BLaER1 (cell line): ENCODE data around the gene PRKCE.

ENCODE experiments used
- H3K27ac ChIP-seq: shearing (Covaris generic); formaldehyde crosslinking; 2 replicates; pipeline ENCODE4 v1.8.1; 2022
- H3K27me3 ChIP-seq: shearing (Covaris generic); formaldehyde crosslinking; 2 replicates; pipeline ENCODE4 v1.8.1; 2022
- H3K36me3 ChIP-seq: shearing (Covaris generic); formaldehyde crosslinking; 2 replicates; pipeline ENCODE4 v1.8.1; 2022
- H3K4me1 ChIP-seq: shearing (Covaris generic); formaldehyde crosslinking; 2 replicates; pipeline ENCODE4 v1.8.1; 2022
- H3K4me2 ChIP-seq: shearing (Covaris generic); formaldehyde crosslinking; 2 replicates; pipeline ENCODE4 v1.8.1; 2022
- H3K4me3 ChIP-seq: shearing (Covaris generic); formaldehyde crosslinking; 2 replicates; pipeline ENCODE4 v1.8.1; 2022
- H3K9ac ChIP-seq: shearing (Covaris generic); formaldehyde crosslinking; 2 replicates; pipeline ENCODE4 v1.8.1; 2022
- H3K9me3 ChIP-seq: shearing (Covaris generic); formaldehyde crosslinking; 2 replicates; pipeline ENCODE4 v1.8.1; 2022
- H4K20me1 ChIP-seq: shearing (Covaris generic); formaldehyde crosslinking; 2 replicates; pipeline ENCODE4 v1.8.1; 2022
- Cebpa-rat ChIP-seq: shearing (Covaris generic); IDR thresholded peaks from 2 replicates; pipeline ENCODE4 v1.8.1; 2022

Gene PRKCE

DNA sequence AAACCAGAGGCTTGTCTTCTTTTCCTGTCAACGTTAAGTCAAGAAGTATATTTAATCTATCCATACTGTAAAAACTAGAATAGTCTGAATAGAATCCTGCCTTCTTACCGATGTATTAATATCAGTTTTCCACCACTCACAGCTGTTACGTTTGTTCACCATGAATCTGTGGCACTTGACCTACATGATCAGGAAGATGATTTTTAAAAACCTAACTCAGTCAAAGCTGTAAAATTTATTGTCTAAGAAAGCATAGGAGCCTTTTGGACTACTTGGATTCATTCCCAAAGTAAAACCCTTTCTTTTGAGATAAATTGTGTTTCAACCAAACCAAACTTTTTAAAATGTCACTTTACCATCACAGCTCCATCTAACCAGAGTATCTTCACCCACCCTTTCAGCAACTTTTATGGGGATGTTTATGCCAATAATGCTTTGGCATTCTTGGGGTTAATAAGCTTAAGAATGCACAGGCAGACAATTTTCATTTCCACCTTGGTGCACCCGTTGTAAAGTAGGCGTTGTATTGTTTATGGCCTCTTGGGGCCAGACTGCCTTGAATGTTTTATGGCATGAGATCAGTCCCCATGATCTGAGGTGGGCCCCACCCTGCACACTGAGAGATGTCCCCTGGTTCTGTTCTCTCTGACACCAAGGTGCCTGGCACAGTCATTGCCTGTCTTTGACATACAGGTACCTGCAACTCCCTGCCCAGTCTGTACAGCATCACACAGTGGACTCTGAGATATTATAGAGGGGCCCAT is 469.5 kb downstream of the PRKCE start:
- no peak for TF ChIP-seq Cebpa-rat
- Histone ChIP-seq H3K4me2 (no peak overlapping the region), H3K4me1 (peaks cover 20% of the 10 kb centered on the region), H3K9me3 (no peaks in the 10 kb centered on the region), H3K4me3 (no peak overlapping the region), H3K36me3 (peaks cover 95% of the 10 kb centered on the region), H3K9ac (no peak overlapping the region), H3K27me3 (no peaks in the 10 kb centered on the region), H4K20me1 (peaks cover 27% of the 10 kb centered on the region; the same call in 1 of the 2 replicates), H3K27ac (no peak overlapping the region)

GRCh38 chr2:46122318-46122976 is 471.0 kb downstream of the PRKCE start:
- H3K4me1 ChIP-seq, result peaks cover 29% of the 10 kb centered on the region

DNA sequence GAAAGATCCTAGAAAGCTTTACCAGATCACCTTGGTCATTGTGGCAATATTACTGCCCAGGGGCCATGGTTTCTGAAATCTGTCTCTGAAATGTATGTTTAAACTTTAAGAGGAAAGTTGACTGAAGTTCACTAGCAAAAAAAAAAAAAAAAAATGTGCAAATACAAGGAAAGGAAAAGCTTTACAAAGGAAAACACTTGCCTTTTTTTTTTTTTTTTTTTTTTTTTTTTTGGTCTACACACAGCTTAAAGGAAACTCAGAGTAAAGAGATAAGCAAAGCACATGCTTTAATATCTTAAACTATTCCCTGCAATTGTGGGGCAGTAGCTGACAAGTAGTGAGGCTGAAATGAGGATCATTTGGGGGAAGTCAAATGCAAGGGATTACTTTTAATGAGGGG is 471.5 kb downstream of the PRKCE start:
- no peak overlapping the region for H3K4me3 ChIP-seq
- peaks cover 38% of the 10 kb centered on the region; the same call in 1 of the 2 replicates for H4K20me1 ChIP-seq
- H3K4me1 ChIP-seq, result peaks cover 28% of the 10 kb centered on the region
- no peaks in the 10 kb centered on the region for H3K27me3 ChIP-seq
- H3K9me3 ChIP-seq, result no peaks in the 10 kb centered on the region
- no peak overlapping the region for H3K27ac ChIP-seq
- TF ChIP-seq Cebpa-rat, result no peak
- H3K9ac ChIP-seq, result no peak overlapping the region
- no peak overlapping the region for H3K4me2 ChIP-seq
- peaks cover 93% of the 10 kb centered on the region for H3K36me3 ChIP-seq

More at GRCh38 chr2:46122318-46122976, 471.0 kb downstream of the PRKCE start:
- Histone ChIP-seq H3K9ac (no peak overlapping the region), H3K27me3 (no peaks in the 10 kb centered on the region), H4K20me1 (peaks cover 33% of the 10 kb centered on the region; the same call in 1 of the 2 replicates), H3K9me3 (no peaks in the 10 kb centered on the region), H3K27ac (no peak overlapping the region), H3K4me2 (no peak overlapping the region), H3K4me3 (no peak overlapping the region), H3K36me3 (peaks cover 94% of the 10 kb centered on the region)
- no peak for TF ChIP-seq Cebpa-rat

GRCh38 chr2:46125798-46126197 is 474.3 kb downstream of the PRKCE start:
- Histone ChIP-seq H3K27ac (no peak overlapping the region), H3K9me3 (no peaks in the 10 kb centered on the region), H3K9ac (no peak overlapping the region), H3K36me3 (peaks cover 88% of the 10 kb centered on the region), H4K20me1 (peaks cover 57% of the 10 kb centered on the region), H3K27me3 (no peaks in the 10 kb centered on the region), H3K4me3 (no peak overlapping the region), H3K4me1 (peaks cover 16% of the 10 kb centered on the region), H3K4me2 (peak overlapping the region; percentile 17)
- no peak for TF ChIP-seq Cebpa-rat

DNA sequence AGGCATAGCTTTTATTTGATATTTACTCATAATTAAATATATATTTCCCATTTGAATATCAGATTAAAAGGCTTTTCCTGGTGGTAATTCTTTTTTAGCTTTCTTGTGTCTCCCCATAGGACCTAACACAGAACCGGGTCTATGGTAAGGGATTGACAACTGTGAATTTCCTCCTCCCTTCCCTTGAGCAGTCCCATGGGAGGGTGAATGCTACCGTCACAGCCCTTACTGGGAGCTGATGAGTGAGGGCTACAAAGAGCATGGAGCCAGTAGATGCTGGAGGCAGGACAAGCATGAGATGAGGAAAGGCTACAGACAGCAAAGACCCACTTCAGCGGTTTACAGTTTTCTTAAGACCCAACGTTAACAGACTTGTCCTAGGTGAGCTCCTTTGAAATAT is 475.1 kb downstream of the PRKCE start:
- Histone ChIP-seq H3K27me3 (no peaks in the 10 kb centered on the region), H3K4me2 (peak overlapping the region; percentile 17; the same call in 1 of the 2 replicates), H3K4me3 (no peak overlapping the region), H3K9me3 (no peaks in the 10 kb centered on the region), H3K9ac (no peak overlapping the region), H3K4me1 (peaks cover 16% of the 10 kb centered on the region), H3K27ac (no peak overlapping the region), H3K36me3 (peaks cover 88% of the 10 kb centered on the region), H4K20me1 (peaks cover 57% of the 10 kb centered on the region)
- no peak for TF ChIP-seq Cebpa-rat

GRCh38 chr2:46127176-46127575 is 475.7 kb downstream of the PRKCE start:
- no peaks in the 10 kb centered on the region for H3K27me3 ChIP-seq

GRCh38 chr2:46130511-46130910 is 479.0 kb downstream of the PRKCE start:
- Histone ChIP-seq H3K27ac (no peak overlapping the region), H3K9ac (no peak overlapping the region), H3K4me2 (no peak overlapping the region), H3K4me1 (peaks cover 22% of the 10 kb centered on the region), H3K9me3 (no peaks in the 10 kb centered on the region), H3K36me3 (peaks cover 84% of the 10 kb centered on the region), H4K20me1 (peaks cover 76% of the 10 kb centered on the region), H3K27me3 (no peaks in the 10 kb centered on the region), H3K4me3 (no peak overlapping the region)
- no peak for TF ChIP-seq Cebpa-rat

More at GRCh38 chr2:46127176-46127575, 475.7 kb downstream of the PRKCE start:
- Histone ChIP-seq H3K4me3 (no peak overlapping the region), H3K36me3 (peaks cover 88% of the 10 kb centered on the region), H4K20me1 (peaks cover 55% of the 10 kb centered on the region), H3K9me3 (no peaks in the 10 kb centered on the region), H3K4me2 (no peak overlapping the region), H3K9ac (no peak overlapping the region), H3K27ac (no peak overlapping the region), H3K4me1 (peaks cover 16% of the 10 kb centered on the region)
- no peak for TF ChIP-seq Cebpa-rat

GRCh38 chr2:46132996-46133395 is 481.5 kb downstream of the PRKCE start:
- Histone ChIP-seq H3K36me3 (peaks cover 84% of the 10 kb centered on the region), H4K20me1 (peaks cover 61% of the 10 kb centered on the region), H3K9me3 (no peaks in the 10 kb centered on the region), H3K4me3 (no peak overlapping the region), H3K27ac (no peak overlapping the region), H3K4me1 (peaks cover 8% of the 10 kb centered on the region; the same call in 1 of the 2 replicates), H3K27me3 (no peaks in the 10 kb centered on the region), H3K9ac (no peak overlapping the region), H3K4me2 (no peak overlapping the region)
- no peak for TF ChIP-seq Cebpa-rat

DNA sequence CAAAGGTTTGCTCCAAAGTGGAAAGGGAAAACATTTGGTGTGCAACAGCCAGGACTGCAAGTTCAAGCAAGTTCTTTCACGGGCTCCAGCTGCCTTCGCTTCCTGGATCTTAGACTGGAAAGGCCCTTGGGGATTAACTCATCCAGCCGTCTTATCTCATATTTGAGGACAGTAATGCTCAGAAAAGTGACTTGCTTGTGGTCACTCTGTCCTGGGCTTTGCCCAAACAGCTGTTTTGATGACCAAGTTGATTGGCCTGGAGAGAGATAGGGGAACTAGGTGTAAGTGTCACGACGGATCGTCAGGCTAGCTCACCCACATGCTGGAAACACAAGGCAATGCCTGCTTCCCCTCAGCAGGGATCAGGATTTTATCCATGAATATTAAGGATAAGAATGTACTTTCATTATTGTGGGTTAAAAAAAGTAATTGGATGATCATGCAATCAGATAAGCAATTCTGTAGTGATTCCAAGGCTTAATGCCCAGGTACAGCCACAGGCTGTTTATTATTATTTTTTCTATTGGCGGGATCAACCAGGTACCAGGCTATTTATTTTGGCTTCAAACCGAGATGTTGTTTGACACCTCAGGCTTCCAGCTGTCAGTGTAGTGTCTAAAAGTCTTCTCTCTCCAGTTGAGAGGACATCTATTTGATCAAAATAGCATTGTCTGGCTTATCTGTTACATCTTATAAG is 483.2 kb downstream of the PRKCE start:
- peaks cover 78% of the 10 kb centered on the region for H3K36me3 ChIP-seq
- TF ChIP-seq Cebpa-rat, result no peak
- peaks cover 12% of the 10 kb centered on the region; the same call in 1 of the 2 replicates for H3K4me1 ChIP-seq
- no peak overlapping the region for H3K4me3 ChIP-seq
- no peaks in the 10 kb centered on the region for H3K27me3 ChIP-seq
- H3K9me3 ChIP-seq, result no peaks in the 10 kb centered on the region
- peaks cover 45% of the 10 kb centered on the region for H4K20me1 ChIP-seq
- H3K27ac ChIP-seq, result no peak overlapping the region
- no peak overlapping the region for H3K9ac ChIP-seq
- peak overlapping the region; percentile 20; the same call in 1 of the 2 replicates for H3K4me2 ChIP-seq
